GM19025 (cell line): ENCODE data around the gene SH2D3A.
"Not testable (repeated sequence)": the region's sequence is repeated elsewhere in the genome, so short reads cannot be mapped to it uniquely, and the experiment has no call there.

ENCODE experiments used
- ATAC-seq: cut with Tn5 transposase; IDR thresholded peaks from one replicate; pipeline ENCODE4 v1.9.1; 2021; ENCODE audit warnings: mild to moderate bottlenecking, low read depth, moderate library complexity; ENCODE audit not compliant: unreplicated experiment

The SH2D3A gene

DNA sequence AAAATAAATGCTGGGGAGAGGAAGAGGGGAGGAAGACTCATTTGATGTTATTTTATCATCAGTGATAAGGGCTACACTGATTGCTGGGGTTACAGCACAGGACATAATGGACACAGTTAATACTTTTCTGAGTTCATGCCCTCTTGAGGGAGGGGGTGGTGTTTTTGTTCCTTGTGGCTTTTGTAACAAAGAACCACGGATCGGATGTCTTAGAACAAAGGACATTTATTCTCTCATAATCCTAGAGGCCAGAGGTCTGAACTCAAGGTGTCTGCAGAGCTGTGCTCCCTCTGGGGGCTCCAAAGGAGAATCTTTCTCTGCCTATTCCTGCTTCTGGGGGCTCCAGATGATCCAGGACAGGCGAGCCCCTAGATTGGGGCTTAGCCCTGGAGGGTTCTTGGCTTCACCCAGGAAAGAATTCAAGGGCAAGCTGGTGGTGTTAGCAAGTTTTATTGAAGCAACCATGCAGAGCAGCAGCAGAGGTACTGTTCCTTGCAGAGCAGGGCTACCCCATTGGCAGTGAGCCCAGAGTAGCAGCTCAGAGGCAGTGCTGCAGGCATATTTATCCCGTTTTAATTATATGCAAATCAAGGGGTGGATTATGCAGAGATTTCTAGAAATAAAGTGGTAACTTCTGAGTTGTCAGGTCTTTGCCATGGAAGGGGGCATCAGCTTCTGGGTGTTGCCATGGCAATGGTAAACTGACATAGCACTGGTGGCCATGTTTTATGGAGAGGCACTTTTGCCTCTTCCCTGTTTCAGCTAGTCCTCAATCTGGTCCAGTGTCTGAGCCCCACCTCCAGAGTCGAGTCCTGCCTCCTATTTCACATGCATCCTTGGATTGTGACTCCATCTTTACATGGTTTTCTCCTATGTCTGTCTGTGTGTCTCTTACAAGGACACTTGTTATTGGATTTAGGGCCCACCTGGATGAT lies 23.2 kb upstream of the SH2D3A start:
- ATAC-seq, result no peak

DNA sequence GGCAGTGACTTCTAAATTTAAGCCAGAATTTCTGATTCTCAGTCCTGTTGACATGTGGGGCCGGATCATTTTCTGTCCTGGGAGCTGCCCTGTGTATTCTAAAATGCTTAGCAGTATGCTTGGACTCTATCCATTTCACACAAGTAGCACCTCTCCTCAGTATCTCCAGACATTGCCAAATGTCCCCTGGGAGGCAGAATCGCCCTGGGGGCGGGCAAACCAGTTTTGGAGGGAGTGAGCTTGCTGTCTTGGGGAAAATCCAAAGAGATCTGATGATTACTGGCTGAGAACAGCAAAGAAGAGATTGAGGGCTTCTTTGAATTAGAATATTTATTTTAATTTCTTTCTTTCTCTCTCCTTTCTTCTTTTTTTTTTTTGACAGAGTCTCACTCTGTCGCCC lies 21.7 kb upstream of the SH2D3A start:
- ATAC-seq, result no peak

DNA sequence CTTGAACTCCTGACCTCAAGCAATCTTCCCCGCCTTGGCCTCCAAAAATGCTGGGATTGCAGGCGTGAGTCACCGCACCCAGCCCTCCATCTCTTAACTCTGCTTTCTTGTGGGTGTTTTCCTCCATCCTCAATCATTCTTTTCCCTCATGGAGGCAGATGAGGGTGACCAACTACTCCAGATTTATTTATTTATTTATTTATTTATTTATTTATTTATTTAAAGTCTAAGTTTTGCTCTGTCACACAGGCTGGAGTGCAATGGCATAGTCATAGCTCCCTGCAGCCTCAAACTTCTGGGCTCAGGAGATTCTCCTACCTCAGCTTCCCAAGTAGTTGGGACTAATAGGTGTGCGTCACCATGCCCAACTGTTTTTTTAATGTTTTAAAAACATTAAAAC lies 20.2 kb upstream of the SH2D3A start:
- no peak for ATAC-seq

DNA sequence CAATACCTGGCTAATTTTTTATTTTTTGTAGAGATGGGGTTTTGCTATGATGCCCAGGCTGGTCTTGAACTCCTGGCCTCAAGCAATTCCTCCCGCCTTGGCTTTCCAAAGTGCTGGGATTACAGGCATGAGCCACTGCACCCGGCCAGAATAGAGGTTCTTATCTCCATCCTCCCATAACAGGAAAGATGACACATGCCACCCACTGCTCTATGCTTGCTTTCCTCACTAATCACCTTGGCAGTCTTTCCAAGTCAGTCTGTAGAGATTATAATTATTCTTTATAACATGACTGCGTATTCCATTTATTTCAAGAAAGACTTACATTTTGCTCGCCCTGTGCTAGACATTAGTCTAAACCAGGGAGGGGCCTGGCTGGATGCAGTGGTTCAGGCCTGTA lies 12.0 kb upstream of the SH2D3A start:
- ATAC-seq, result no peak

DNA sequence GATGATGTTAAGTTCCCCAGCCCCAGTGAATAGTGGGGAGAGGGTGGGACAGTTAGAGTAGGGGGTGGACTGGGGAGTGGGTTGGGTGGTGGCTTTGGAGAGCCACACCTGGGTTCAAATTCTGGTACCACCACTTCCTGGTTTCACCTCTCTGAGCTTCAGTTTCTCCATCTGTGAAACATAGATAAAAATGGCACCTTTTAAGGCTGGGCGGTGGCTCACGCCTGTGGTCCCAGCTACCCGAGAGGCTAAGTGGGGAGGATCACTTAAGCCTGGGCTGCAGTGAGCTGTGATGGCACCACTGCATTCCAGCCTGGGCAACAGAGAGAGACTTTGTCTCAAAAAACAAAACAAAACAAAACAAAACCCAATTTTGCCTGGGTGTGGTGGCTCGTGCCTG lies 11.2 kb upstream of the SH2D3A start:
- no peak for ATAC-seq

DNA sequence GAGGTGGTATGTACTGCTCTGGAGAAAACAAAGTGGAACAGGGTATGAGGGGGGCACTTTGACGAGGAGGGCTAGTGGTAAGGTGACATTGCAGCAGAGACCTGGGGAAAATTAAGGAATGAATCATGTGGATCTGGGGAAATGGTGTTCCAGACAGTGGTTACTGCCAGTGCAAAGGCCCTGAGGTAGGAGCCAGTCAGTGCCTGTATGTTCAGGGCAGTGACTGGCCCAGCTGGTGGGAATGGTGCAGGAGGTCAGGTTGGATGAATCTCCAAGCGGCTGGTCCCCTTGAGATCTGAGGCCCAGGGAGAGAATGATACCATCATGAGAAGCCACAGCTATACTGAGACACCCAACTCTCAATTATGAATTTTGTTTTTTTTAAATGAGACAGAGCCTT lies 10.2 kb upstream of the SH2D3A start:
- ATAC-seq, result no peak

DNA sequence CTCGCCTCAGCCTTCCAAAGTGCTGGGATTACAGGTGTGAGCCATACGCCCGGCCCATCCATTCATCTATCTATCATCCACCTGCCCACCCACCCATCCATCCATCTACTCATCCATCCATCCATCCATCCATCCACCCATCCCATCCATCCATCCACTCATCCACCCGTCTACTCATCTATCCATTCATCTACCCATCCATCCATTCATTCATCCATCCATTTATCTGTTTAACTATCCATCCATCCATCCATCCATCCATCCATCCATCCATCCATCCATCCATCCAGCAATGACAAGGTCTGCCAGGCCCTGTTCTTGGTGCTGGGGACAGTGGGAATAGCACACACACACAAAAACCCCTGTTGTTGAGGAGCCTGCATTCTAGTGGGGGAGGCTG lies 9.8 kb upstream of the SH2D3A start:
- no peak for ATAC-seq

DNA sequence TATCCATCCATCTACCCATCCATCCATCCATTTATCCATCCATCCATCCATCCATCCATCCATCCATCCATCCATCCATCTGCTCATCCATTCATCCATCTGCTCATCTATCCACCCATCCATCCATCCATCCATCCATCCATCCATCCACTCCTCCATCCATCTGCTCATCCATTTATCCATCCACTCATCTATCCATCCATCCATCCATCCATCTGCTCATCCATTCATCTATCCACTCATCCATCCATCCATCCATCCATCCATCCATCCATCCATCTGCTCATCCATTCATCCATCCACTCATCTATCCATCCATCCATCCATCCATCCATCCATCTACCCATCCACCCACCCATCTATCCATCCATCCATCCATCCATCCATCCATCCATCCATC lies 8.8 kb upstream of the SH2D3A start:
- ATAC-seq, result not testable (repeated sequence)

DNA sequence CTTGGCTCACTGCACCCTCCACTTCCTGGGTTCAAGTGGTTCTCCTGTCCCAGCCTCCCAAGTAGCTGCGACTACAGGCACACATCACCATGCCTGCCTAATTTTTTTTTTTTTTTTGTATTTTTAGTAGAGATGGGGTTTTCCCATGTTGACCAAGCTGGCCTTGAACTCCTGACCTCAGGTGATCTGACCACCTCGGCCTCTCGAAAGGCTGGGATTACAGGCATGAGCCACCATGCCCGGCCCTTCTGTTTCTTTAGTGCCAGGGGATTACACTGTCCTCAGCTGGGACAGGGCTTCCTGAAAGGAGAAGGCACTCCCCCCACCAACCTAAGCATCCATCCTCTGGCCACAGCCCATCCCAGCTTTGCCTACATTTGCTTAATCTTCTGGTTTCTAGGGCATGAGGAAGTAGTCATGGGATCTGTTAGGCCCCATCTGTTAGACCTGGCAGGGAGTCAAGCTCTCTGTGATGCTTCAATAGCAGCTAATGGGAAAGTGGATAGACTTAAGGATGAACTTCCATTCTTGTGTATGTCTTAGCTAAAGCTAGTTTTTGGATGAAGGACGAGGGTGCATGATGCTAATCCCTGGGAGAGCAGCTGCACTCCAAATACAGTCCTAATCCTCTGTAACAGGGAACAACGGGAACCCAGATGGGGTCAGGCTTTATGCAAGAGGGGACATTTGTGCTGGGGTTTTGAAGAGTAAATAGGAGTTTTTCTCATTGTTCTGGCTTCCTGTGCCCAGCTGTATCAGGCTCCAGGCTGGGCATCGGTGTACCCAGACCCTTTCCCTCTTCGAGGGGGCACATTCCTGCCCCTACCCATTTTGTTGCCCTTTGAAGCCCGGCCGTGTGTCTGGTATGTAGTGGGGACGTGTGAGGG lies 7.8 kb upstream of the SH2D3A start:
- no peak for ATAC-seq

DNA sequence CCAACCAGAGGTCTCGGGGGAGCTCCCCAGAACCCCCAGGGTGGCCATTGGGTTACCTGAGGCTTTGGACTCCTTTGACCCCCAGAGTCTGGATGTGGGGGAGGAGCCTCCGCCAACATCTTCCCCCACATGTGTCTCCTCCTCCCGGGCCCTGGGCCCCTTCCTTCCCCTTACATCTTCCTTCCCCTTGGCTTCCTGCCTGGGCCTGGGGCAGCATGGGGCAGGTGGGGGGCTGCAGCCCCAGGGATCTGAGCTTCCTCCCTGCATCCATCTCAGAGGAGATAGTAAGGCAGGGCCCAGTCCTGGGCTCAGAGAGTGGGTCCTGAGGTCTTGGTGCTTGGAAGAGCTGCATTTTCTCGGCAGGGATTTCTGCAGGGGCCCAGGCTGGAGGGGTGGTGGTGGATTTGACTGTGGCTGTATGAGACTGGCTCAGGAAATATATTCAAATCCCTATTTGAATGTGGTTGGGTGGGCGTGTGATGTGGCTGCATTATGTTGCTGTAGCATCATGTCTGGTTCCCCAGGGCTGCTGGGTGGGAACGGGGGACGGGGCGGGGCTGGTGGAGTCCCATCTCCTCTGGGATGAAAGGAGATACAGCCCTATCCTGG lies 6.2 kb upstream of the SH2D3A start:
- no peak for ATAC-seq

DNA sequence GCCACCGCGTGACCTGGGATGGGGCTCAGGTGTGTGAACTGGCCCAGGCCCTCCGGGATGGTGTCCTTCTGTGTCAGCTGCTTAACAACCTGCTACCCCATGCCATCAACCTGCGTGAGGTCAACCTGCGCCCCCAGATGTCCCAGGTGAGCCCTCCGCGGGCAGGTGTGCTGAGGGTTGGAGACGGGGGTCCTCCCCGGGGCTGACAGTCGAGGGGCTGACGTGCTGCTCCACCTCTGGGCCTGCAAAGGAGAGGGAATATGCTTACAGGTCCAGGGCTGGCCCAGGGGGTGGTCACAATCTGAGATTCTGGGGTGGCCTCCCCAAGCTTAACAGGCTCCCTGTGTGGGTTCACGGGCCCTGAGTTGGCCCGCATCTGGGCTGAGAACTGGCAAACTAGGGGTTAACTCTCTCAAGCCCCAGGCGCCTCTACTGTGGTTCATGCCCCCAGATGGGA lies 5.7 kb upstream of the SH2D3A start:
- ATAC-seq, result no peak

DNA sequence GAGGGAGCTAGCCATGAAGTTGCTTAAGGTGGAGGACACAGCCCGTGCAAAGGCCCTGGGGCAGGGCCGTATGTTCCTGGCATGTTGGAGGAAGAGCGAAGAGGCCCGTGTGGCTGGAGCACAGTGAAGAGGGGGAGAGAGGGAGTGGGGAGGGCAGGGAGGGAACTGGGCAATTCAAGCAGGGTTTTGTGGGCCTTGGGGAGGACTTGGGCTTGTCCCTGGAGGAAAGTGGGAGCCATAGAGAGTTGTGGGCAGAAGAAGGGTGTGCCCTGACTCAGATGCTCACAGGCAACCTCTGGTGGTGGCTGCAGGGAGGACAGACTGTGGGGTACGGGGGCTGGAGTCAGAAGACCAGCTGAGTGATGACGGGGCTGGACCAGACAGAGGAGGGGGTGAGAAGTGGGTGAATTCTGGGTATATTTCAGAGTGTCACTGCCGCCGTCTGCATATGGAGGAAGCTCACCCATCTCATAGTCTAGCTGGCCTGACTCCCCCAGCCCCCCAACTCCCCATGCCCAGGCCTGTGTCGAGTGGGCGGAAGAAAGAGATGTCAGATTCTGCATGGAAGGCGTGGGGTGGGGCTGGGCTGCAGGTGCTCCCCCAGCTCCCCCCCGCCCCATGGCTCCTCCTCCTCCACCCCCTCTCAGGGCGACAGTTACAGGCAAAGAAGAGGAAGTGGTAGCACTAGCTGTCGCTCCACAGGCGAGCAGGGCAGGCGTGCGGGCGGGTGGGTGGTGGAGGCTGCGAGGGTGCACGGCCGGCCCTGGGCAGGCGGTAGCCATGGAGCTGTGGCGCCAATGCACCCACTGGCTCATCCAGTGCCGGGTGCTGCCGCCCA lies 5.0 kb upstream of the SH2D3A start, which contains the start of gene VAV1:
Gene VAV1 (plus strand): TSS at position 681 of the 838 bp plus-strand sequence. CDS start 100 bp downstream, at position 781.
- no peak for ATAC-seq

DNA sequence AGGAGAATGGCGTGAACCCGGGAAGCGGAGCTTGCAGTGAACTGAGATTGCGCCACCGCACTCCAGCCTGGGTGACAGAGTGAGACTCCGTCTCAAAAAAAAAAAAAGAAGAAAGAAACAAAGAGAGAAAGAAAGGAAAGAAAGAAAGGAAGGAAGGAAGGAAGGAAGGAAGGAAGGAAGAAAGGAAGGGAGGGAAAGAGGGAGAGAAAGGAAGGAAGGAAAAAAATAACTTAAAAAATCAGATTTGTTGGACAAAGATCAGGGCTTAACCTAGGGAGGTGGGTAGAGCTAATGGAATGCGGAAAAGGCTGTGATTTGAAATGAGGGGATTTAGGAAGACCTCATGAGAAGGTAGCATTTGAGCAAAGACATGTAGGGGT lies 4.4 kb upstream of the SH2D3A start:
- not testable (repeated sequence) for ATAC-seq

DNA sequence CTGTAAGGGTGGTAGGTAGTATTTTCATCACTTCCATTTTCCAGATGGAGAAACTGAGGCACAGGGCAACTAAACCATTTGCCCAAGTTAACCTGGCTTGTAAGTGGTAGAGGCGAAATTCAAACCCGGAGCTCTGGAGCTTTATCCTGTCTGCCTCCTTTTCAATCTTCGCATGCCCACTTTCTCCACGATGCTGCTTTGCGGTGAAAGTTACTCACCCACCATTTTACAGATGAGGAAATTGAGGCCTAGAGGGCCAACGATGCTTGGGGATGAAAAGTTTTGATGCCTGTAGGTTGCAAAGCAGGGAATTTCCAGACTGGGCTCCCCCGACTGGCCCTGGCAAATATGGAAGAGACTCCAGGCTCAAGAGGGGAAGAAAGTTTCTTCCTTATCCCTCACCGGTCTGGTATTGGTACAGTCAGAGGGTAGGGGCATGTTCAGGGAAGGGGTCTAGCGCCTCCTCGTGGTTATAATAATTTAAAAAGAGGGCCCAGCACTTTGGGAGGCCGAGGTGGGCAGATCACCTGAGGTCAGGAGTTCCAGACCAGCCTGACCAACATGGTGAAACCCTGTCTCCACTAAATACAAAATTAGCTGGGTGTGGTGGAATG lies 1.9 kb upstream of the SH2D3A start:
- ATAC-seq, result no peak

DNA sequence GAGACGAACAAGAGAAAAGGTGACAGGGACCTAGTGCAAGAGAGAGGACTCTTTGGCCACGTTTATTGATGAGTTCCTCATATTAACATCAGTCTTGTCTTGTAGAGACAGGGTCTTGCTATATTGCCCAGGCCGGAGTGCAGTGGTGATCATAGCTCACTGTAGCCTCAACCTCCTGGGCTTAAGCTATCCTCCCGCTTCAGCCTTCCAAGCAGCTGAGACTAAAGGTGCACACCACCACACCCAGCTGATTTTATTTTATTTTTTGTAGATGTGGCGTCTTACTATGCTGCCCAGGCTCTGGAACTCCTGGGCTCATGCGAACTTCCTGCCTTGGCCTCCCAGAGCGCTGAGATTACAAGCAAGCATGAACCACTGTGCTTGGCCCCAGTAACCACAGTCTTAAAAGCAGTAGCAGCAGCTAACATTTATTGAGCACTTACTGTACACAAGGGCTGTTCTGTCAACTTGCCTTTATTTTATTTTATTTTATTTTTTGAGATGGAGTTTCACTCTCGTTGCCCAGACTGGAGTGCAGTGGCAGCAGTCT lies 1.1 kb upstream of the SH2D3A start:
- ATAC-seq, result no peak

DNA sequence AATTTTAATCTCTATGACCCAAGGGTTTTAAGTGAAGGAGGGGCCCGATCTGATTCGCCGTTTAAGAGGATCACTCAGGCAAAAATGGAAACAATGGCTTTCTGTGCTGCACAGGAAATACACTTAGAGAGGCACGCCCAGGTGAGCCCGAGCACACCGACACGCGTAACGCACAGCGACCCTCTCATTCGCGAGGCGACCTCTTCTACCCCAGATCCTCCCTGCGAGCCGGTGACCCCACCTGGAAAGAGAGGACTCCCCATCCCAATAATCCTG lies 216 bp downstream of the SH2D3A start:
- no peak for ATAC-seq

DNA sequence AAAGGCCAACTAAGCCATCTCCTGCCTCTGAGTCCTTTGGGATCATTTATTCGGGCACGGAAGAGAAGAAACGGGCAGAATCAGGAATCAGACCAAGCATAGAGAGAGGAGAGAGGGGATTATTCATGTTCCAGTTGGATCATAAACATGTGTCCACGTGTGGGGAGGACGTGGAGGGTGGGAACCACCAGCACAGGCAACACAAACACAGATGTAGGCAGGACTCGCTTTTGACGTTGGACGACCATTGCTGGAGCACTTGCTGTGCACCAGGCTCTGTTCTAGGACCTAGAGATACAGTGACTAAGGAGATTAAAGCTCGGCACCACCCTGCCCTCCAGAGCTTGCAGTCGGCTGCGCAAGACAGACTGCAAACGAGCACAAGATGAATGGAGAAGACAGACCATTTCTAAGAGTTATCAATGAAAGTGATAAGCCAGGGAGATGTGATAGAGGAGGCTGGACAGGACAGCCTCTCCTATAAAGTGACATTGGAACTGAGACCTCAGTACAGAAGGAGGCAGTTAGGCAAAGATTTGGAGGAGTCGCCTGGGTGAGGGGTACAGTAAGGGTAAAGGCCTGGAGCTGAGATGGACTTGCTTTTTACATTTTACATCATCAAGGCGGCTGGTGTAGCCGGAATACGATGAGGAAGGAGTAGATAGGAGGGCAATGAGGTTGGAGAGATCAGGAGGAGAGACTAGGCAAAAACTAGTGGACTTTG lies 716 bp downstream of the SH2D3A start:
- no peak for ATAC-seq

DNA sequence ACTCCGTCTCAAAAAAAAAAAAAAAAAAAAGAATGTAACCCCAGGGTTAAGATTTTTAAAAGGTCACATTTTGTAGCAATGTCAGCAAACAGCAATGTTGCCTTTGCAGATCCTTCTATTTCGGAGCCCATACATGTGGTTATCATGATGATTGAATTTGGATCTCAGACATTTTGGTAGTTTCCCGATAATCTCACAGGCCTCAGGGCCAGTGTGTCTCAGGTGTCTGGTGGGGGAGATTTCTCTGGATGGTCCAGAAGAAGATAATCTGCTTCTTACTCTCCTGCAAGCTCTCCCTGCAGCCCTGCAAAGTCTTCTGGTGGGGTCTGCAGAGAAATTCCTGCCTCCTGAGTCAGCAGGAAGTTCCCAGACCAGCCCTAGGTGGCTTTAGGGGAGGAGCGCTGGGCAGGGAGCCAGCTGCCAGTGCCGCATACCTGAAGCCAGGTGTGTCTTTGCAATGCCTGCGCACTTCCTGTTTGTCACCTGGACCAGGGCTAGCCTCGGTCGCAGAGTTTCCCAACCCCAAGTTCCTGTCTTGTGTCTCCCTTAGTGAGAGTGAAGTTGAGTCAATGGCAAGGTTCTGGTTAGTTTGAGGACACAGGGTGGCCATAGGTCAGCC lies 1.4 kb downstream of the SH2D3A start:
- no peak for ATAC-seq
